WI38 (cell line): ENCODE results near the gene TGFB2.

Experiments used
- H3K4me3 ChIP-seq: 2 replicates; pipeline ENCODE4 v1.5.1; 2011; ENCODE audit warnings: low read depth, mild to moderate bottlenecking, control low read depth, low read length
- CTCF ChIP-seq: IDR thresholded peaks from 2 replicates; pipeline ENCODE4 v1.5.1; 2012; ENCODE audit warnings: low read depth, mild to moderate bottlenecking, control low read depth, low read length

The TGFB2 gene

GRCh38 chr1:218451415-218451814 lies 106.3 kb downstream of the TGFB2 start:
- no peak overlapping the region for H3K4me3 ChIP-seq
- TF ChIP-seq CTCF = no peak

- no peak overlapping the region for H3K4me3 ChIP-seq
These were observed 109.7 kb downstream of the TGFB2 start for GRCh38 chr1:218454700-218455282.

GRCh38 chr1:218456444-218456843 lies 111.3 kb downstream of the TGFB2 start:
- no peak for TF ChIP-seq CTCF

More at GRCh38 chr1:218454700-218455282, 109.7 kb downstream of the TGFB2 start:
- no peak for TF ChIP-seq CTCF

GRCh38 chr1:218459450-218459849 lies 114.3 kb downstream of the TGFB2 start:
- H3K4me3 ChIP-seq = no peak overlapping the region
- no peak for TF ChIP-seq CTCF

More at GRCh38 chr1:218456444-218456843, 111.3 kb downstream of the TGFB2 start:
- no peak overlapping the region for H3K4me3 ChIP-seq

GRCh38 chr1:218459878-218460711 lies 115.0 kb downstream of the TGFB2 start:
- no peak for TF ChIP-seq CTCF
- no peak overlapping the region for H3K4me3 ChIP-seq

GRCh38 chr1:218461351-218461750 lies 116.2 kb downstream of the TGFB2 start:
- TF ChIP-seq CTCF = no peak
- H3K4me3 ChIP-seq = no peak overlapping the region

GRCh38 chr1:218462116-218462515 lies 117.0 kb downstream of the TGFB2 start:
- no peak overlapping the region for H3K4me3 ChIP-seq
- no peak for TF ChIP-seq CTCF
